Measurements from ENCODE around the gene GABARAP.
A peak's percentile ranks its signal among the peaks of the same experiment; 100 is the strongest.

Gene GABARAP

GRCh38 chr17:7241783-7242716 is at the start of gene GABARAP:
GABARAP (minus strand) TSS chr17:7242449; CDS start chr17:7242330, 119 bp downstream.
- DNase-seq (ENCODE audit: low spot score) = peak; percentile 78

GRCh38 chr17:7290685-7291084 is 48.4 kb upstream of the GABARAP start:
- DNase-seq (ENCODE audit: low spot score) = no peak

- DNase-seq (ENCODE audit: low spot score) = no peak
These were observed 47.9 kb upstream of the GABARAP start for GRCh38 chr17:7290166-7290565.

GRCh38 chr17:7289256-7290032 is 47.2 kb upstream of the GABARAP start:
- no peak for DNase-seq (ENCODE audit: low spot score)

- no peak for DNase-seq (ENCODE audit: low spot score)
These were observed 43.4 kb upstream of the GABARAP start for GRCh38 chr17:7285679-7286078.

- no peak for DNase-seq (ENCODE audit: low spot score)
These were observed 42.7 kb upstream of the GABARAP start for GRCh38 chr17:7284911-7285310.

- DNase-seq (ENCODE audit: low spot score) = no peak
These were observed 41.4 kb upstream of the GABARAP start for GRCh38 chr17:7283471-7284216.

- DNase-seq (ENCODE audit: low spot score) = peak; percentile 35
These were observed 40.6 kb upstream of the GABARAP start for GRCh38 chr17:7282752-7283321.

- no peak for DNase-seq (ENCODE audit: low spot score)
These were observed 39.9 kb upstream of the GABARAP start for GRCh38 chr17:7281953-7282751.

- DNase-seq (ENCODE audit: low spot score) = peak; percentile 92
These were observed 39.1 kb upstream of the GABARAP start, which contains the start of gene SLC2A4 for GRCh38 chr17:7281074-7281952. SLC2A4 (plus strand) TSS chr17:7281718; CDS start chr17:7281935, 217 bp downstream.

- peak; percentile 91 for DNase-seq (ENCODE audit: low spot score)
These were observed 38.3 kb upstream of the GABARAP start for GRCh38 chr17:7280519-7281073.

GRCh38 chr17:7279448-7279847 is 37.2 kb upstream of the GABARAP start:
- DNase-seq (ENCODE audit: low spot score) = no peak

- DNase-seq (ENCODE audit: low spot score) = no peak
These were observed 24.5 kb upstream of the GABARAP start for GRCh38 chr17:7266784-7267183.

GRCh38 chr17:7263801-7264078 is 21.5 kb upstream of the GABARAP start:
- no peak for DNase-seq (ENCODE audit: low spot score)

- DNase-seq (ENCODE audit: low spot score) = no peak
These were observed 20.9 kb upstream of the GABARAP start for GRCh38 chr17:7262935-7263800.

GRCh38 chr17:7262192-7262934 is 20.1 kb upstream of the GABARAP start, which contains the start of gene CLDN7:
CLDN7 (minus strand) TSS chr17:7262478; CDS start chr17:7262043, 435 bp downstream.
- no peak for DNase-seq (ENCODE audit: low spot score)

GRCh38 chr17:7261379-7262191 is 19.3 kb upstream of the GABARAP start:
- DNase-seq (ENCODE audit: low spot score) = no peak

All from NAMALWA (cell line).